Activated T-cell treated with anti-CD3 and anti-CD28 coated beads for 4 hours (primary cell): ENCODE data around the gene TPD52L1.

Experiments
- DNase-seq: peaks from one replicate; pipeline ENCODE4 v3.0.0-alpha.2; 2020

TPD52L1 gene

GRCh38 chr6:125250511-125250910 is 96.9 kb downstream of the TPD52L1 start:
- no peak for DNase-seq

GRCh38 chr6:125251516-125252220 is 98.1 kb downstream of the TPD52L1 start:
- no peak for DNase-seq

- no peak for DNase-seq
Measured at GRCh38 chr6:125252891-125253290, 99.3 kb downstream of the TPD52L1 start.

DNA sequence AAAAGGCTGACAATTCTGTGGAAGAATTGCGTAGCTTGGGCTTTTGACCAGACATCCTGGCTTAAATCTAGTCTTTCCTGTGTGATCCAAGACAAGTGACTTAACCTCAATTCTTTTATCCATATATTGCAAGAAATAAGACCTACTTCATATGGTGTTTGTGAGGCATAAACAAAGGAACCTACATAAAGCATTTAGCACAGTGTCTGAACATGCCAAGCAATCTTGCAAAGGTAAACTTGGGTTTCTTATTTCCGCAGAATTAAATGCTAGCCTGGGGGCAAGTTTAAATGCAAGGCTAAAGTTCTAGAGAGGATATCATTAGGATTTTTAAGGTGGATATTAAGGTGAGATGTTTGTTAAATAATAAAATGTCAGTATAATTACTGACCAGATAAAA is 100.3 kb downstream of the TPD52L1 start:
- DNase-seq, result no peak

DNA sequence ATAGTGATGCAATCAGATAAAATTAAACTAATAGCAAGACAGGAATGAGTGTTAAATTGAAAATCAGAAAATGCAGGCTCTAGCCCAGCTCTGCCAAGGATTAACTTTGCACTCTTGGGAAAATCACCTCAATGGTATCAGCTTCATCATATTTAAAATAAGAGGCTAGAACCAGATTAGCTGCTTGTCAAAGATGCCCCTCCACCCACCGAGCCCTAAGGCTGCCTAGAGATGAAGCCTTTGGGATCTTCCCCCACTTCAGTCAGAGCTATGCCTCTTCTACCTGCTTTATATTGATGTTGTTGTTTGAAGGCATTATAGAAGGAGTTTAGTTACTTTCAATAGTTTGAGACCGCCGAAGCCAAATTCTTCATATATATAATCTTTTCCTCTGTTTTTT is 100.7 kb downstream of the TPD52L1 start:
- DNase-seq, result no peak

DNA sequence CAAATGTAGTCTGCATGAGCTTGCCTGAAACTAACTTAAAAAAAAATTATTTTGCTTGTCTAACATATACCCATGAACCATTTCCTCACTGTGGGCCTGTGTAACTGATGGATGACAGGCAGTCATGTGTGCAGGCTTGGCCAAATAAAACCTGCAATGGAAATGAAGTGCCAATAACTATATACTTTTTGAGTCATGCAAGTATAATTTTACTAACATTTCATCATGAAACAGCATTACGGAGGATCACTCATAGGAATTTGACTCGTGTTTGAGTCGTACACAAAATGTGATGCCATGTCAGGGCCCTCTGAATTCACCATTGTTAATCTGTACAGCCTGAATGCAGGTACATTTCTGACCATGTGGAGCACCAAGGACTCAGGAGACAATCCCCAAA is 101.6 kb downstream of the TPD52L1 start:
- no peak for DNase-seq

GRCh38 chr6:125257351-125257750 is 103.8 kb downstream of the TPD52L1 start:
- no peak for DNase-seq

DNA sequence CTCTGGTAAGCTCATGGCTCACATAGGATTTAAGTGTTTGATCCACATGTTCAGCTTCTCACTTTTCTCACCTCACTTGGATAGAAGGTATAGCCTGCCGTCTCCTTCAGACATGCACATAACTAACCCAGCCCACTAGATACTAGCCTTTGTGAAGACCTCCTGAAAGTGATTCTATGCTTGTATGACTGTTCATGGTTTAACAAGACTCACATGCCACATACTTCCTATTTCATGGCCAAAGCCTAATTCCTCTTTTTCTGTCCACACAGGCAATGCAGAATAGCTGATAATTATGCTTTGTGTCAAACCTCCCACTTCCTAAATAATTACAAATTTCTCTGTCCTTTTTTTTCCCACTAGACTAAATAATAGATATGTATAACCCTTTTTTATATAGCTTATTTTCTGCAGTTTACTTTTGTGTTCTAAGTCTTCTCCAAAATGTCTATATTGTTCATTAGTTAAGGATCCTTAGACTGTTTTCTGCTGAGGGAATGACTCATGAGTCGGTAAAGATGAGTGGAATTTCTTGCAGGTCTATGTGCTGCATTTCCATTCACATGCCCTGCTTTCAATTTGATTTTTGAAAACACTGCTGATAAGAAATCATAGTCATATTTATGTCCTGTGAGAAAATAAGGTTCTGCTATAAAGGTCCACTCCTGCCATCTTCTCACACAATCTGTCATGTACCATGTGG is 105.2 kb downstream of the TPD52L1 start:
- no peak for DNase-seq

- no peak for DNase-seq
Measured at GRCh38 chr6:125259354-125259736, 105.8 kb downstream of the TPD52L1 start.

DNA sequence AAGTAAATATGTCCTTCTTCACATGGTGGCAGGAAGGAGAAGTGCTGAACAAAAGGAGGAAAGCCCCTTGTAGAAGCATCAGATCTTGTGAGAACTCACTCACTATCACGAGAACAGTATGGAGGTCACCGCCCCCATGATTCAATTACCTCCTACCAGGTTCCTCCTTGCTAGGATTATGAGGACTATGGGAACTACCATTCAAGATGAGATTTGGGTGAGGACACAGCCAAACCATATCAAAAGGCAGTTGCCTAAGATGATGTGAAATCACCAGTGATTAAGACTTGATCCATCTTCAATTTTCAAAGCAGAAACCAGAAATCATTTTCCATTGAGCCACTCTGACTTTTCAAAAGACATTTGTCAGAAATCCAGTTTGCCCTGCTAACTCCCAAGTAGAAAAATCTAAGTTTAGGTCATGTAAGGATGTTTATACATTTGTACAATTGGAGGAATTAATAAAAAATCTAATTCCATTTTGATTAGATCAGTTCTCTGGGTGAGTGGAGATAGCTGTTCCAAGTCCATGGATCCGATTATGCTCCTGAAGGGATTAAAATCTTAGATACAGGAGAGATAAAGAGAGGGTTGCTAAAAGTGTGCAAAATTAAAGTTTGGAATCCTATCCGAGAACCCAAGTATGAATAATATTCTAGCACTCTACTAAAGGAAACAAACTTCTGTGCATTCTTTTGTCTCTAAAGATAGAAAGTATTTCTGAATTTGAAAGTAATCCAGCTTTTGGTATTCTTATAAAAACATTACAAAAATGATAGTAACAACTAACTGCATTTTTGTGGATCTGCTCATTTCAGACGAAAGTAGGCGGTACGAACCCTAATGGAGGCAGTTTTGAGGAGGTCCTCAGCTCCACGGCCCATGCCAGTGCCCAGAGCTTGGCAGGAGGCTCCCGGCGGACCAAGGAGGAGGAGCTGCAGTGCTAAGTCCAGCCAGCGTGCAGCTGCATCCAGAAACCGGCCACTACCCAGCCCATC is 108.7 kb downstream of the TPD52L1 start:
- DNase-seq, result no peak

DNA sequence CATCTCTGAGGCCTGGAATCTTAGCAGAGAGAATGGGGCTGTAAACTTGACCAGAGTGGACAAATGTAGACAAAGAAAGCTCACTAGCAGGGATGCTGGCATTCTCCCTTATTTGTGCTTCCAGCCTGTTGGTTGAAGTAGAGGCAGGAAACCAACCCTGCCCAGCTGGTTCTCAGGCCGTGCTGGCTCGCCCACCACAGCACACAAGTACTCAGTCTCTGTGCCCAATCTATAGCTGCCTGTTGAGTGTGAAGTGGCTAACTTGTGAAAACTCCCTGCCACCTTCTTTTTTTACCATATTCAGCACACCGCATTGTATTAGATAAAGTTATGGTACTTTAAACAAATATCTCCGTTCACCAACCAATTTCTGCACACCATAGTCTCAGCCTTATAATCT is 110.9 kb downstream of the TPD52L1 start:
- DNase-seq, result no peak

DNA sequence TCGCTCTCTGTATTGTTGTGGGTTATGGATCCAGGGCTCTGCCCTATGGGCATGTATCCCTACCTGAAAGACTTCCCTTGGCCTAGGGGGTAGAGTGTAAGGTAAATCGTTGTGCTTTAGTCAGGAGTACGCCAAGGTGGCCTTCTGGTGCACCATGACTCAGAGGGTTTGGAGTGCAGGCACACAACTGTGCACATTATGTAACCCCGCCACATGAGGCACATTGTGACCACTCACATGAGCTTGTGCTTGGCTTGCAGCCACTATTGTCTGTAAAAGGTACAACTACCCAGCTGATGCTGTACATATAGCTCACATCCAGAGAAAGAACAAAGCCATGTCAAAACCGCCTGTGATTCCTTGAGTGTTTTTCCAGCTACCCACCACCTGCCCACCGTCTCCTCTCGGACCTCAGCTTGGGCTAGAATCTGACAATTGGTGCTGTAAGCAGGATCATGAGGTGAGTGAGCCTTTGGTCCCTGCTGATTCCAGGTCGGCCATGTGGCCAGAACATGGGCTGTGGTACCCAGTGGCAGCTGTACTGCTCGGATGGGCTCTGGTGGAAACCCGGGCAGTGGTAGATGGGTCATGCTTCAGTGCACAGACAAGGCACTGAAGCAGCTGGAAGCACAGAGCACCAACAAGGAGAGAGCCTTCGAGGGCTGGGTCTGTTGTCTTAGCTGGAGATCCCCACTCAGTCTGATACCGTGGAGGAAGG is 114.4 kb downstream of the TPD52L1 start:
- no peak for DNase-seq

DNA sequence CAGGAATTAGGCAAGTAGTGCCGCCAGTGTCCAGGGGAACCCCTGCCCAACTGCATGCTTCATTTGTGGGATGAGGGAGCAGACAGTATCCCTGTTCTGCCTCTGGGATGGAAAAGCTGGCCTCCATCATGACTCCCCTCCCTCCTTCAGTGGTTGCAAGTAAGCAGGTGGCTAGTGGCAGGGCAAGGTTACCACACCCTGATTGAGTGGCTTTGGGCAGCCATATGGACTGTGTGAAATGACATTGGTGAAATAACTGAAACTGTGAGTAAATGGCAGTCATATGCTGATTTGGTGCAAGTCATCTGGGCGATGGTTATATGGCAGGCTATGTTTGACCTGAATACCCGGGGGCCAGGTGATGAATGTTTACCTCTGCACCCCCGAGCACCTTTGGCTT is 115.2 kb downstream of the TPD52L1 start:
- DNase-seq, result no peak

DNA sequence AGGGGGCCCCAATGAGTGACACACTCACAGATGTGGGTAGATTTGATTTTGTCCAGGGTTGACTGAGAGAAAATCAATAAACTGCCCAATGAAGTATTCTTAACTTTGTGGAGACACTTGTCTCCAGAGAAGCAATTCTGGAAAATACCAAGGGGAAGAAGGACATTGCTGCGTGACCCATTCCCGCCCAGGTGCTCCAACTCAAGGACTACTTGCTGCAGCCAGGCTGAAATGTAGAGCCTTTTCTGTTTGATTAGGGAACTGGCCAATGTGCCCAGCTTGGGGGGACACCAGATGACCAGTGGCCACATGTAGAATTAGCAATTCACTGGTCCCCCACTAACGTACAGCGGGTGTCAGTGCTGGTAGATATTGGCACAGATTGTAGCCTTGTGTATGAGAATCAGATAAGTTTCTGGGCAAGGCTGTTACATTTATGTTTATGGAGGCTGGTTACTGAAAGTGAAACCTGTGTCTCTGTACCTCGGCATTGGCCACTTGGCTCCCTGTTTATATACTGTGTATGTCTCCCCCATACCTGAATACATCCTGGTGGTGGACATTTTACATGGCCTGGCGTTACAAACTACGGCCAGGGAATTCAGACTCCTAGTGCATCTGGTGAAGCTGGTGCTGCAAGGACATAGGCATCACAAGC is 115.9 kb downstream of the TPD52L1 start:
- no peak for DNase-seq

DNA sequence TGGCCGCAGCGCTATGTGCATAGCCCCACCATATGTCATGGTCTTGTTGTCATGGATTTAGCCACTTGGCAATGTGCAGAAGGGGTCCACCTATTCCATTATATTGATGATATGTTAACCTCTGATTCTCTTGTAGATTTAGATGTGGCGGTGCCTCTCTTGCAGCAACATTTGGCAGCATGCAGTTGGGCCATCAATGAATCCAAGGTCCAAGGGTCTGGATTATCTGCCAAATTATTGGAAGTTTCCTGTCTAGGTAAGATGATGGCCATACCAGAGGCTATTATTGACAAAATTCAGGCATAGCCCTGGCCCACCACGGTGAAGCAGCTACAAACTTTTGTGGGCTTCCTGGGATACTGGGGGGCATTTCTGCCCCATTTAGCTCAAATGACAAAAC is 116.8 kb downstream of the TPD52L1 start:
- no peak for DNase-seq

- no peak for DNase-seq
Measured at GRCh38 chr6:125271486-125272159, 118.0 kb downstream of the TPD52L1 start.

GRCh38 chr6:125273251-125273650 is 119.7 kb downstream of the TPD52L1 start:
- no peak for DNase-seq

DNA sequence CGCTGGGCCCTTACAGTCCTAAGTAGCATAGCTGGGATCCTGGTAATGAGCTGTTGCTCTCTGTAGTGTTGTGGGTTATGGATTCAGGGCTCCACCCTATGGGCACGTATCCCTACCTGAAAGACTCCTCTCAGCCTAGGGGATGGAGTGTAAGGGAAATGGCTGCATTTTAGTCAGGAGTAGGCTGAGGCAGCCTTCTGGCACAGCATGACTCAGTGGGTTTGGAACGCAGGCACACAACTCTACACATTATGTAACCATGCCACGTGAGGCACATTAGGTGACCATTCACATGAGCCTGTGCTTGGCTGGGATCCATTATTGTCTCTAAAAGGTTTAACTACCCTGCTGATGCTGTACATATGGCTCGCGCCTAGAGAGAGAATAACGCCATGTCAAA is 120.4 kb downstream of the TPD52L1 start:
- no peak for DNase-seq

DNA sequence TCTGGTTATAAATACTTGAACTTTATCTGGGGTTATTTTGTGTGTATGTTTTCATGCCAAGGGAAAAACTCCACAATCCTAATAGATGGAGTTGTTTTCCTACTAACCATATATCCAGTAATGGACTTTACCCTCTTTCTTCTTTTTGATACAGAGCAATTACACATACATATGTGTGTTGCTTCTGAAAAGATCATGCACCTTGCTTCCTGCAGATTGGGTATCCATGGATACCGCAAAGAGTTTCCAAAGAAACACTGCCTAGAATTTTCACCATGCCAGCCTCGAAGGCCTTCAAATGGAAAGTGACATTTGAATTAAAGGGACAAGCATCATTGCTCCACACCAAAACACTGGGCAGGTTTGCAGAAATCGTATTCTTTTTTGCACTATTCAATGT is 121.4 kb downstream of the TPD52L1 start:
- no peak for DNase-seq

- no peak for DNase-seq
Measured at GRCh38 chr6:125275779-125276178, 122.2 kb downstream of the TPD52L1 start.

DNA sequence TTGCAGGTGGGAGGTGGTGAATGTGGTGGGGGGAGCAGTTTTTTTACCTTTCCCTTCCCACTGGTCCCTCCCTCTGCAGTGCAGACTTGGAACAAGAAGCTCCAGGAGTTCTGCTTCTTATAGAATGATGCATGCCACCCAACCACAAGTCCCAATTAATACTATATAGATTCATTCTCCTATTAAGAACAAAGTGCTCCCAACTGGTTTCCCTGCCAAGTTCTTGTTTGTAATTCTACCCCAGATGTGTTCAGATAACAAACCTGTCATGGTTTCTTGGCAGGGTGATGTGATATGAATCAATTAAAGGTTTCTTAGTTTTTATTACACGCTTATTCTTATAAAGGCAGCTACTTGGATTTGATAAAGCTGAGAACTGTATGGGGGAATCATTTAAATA is 124.3 kb downstream of the TPD52L1 start:
- no peak for DNase-seq

DNA sequence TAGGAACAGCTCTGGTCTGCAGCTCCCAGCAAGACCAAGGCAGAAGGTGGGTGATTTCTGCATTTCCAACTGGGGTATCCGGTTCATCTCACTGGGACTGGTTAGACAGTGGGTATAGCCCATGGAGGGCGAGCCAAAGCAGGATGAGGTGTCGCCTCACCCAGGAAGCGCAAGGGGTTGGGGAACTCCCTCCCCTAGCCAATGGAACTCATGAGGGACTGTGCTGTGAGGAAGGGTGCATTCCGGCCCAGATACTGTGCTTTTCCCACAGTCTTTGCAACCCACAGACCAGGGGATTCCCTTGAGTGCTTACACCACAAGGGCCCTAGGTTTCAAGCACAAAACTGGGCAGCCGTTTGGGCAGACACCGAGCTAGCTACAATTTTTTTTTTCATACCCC is 126.4 kb downstream of the TPD52L1 start:
- DNase-seq, result no peak
